Islet of Langerhans (tissue), 1 donor: ENCODE measurements around the gene SERAC1.
"Not testable (repeated sequence)": the region's sequence is repeated elsewhere in the genome, so short reads cannot be mapped to it uniquely, and the experiment has no call there.

Source experiments
- FAIRE-seq: peaks from one replicate; lab custom pipeline; 2011; peaks lifted over from hg19 to GRCh38; lab: Jason Lieb, UNC

The SERAC1 gene

GRCh38 chr6:158168040-158168289 is at the start of gene SERAC1:
Gene SERAC1, minus strand, starts transcription at chr6:158168262. Its CDS starts 9,899 bp downstream, at chr6:158158363.
- no peak for FAIRE-seq

- FAIRE-seq, result peak; percentile 68
Observed at GRCh38 chr6:158213925-158214674, 46.0 kb upstream of the SERAC1 start.

- FAIRE-seq, result no peak
Observed at GRCh38 chr6:158211273-158212055, 43.4 kb upstream of the SERAC1 start.

GRCh38 chr6:158209582-158210333 is 41.7 kb upstream of the SERAC1 start:
- not testable (repeated sequence) for FAIRE-seq

GRCh38 chr6:158208226-158209030 is 40.4 kb upstream of the SERAC1 start:
- FAIRE-seq, result not testable (repeated sequence)

GRCh38 chr6:158207422-158207788 is 39.3 kb upstream of the SERAC1 start:
- no peak for FAIRE-seq

GRCh38 chr6:158206740-158207421 is 38.8 kb upstream of the SERAC1 start:
- no peak for FAIRE-seq

- FAIRE-seq, result no peak
Observed at GRCh38 chr6:158205169-158205944, 37.3 kb upstream of the SERAC1 start.

- no peak for FAIRE-seq
Observed at GRCh38 chr6:158198461-158198860, 30.4 kb upstream of the SERAC1 start.

- no peak for FAIRE-seq
Observed at GRCh38 chr6:158194487-158195280, 26.6 kb upstream of the SERAC1 start.

GRCh38 chr6:158191761-158192160 is 23.7 kb upstream of the SERAC1 start:
- no peak for FAIRE-seq

- no peak for FAIRE-seq
Observed at GRCh38 chr6:158191032-158191431, 23.0 kb upstream of the SERAC1 start.

- no peak for FAIRE-seq
Observed at GRCh38 chr6:158188591-158188990, 20.5 kb upstream of the SERAC1 start.

- FAIRE-seq, result no peak
Observed at GRCh38 chr6:158185729-158186456, 17.8 kb upstream of the SERAC1 start.

GRCh38 chr6:158184608-158185007 is 16.5 kb upstream of the SERAC1 start:
- FAIRE-seq, result no peak

GRCh38 chr6:158183174-158183972 is 15.3 kb upstream of the SERAC1 start:
- FAIRE-seq, result not testable (repeated sequence)

GRCh38 chr6:158177712-158178111 is 9.7 kb upstream of the SERAC1 start:
- FAIRE-seq, result not testable (repeated sequence)

- FAIRE-seq, result no peak
Observed at GRCh38 chr6:158175111-158175510, 7.0 kb upstream of the SERAC1 start.
